Measurements from ENCODE around the gene PLA2G4A.

PLA2G4A gene

GRCh38 chr1:186878356-186878755 is 49.6 kb downstream of the PLA2G4A start:
- no peaks in the 10 kb centered on the region for H3K4me1 Mint-ChIP-seq
- no peak overlapping the region for H3K4me3 Mint-ChIP-seq
- no peak overlapping the region for H3K27ac Mint-ChIP-seq
- no peaks in the 10 kb centered on the region for H3K27me3 Mint-ChIP-seq (ENCODE audit: low read depth)
- TF ChIP-seq CTCF (IDR thresholded peaks at IDR 0.05; ENCODE audit: unreplicated experiment in 3 of 3), result no peak
- no peaks in the 10 kb centered on the region for H3K36me3 Mint-ChIP-seq (ENCODE audit: low read depth)
- H3K9me3 Mint-ChIP-seq, result no peaks in the 10 kb centered on the region

- H3K27ac Mint-ChIP-seq, result peak overlapping the region in 1 of 3 experiments; percentile 10
- H3K9me3 Mint-ChIP-seq, result peaks cover 6% of the 10 kb centered on the region
- H3K27me3 Mint-ChIP-seq (ENCODE audit: low read depth), result no peaks in the 10 kb centered on the region
- no peak overlapping the region for H3K4me3 Mint-ChIP-seq
- no peaks in the 10 kb centered on the region for H3K4me1 Mint-ChIP-seq
- TF ChIP-seq CTCF (IDR thresholded peaks at IDR 0.05; ENCODE audit: unreplicated experiment in 3 of 3), result no peak
- no peaks in the 10 kb centered on the region for H3K36me3 Mint-ChIP-seq (ENCODE audit: low read depth)
Measured at GRCh38 chr1:186880982-186881381, 52.2 kb downstream of the PLA2G4A start.

GRCh38 chr1:186882372-186883134 is 53.8 kb downstream of the PLA2G4A start:
- Mint-ChIP-seq H3K27me3 (ENCODE audit: low read depth) (no peaks in the 10 kb centered on the region), H3K36me3 (ENCODE audit: low read depth) (no peaks in the 10 kb centered on the region), H3K27ac (no peak overlapping the region), H3K4me1 (no peaks in the 10 kb centered on the region), H3K4me3 (no peak overlapping the region), H3K9me3 (peaks cover 6% of the 10 kb centered on the region)
- TF ChIP-seq CTCF (IDR thresholded peaks at IDR 0.05; ENCODE audit: unreplicated experiment in 3 of 3), result no peak

GRCh38 chr1:186884251-186884650 is 55.5 kb downstream of the PLA2G4A start:
- H3K4me1 Mint-ChIP-seq, result no peaks in the 10 kb centered on the region
- no peaks in the 10 kb centered on the region for H3K36me3 Mint-ChIP-seq (ENCODE audit: low read depth)
- no peak overlapping the region for H3K27ac Mint-ChIP-seq
- TF ChIP-seq CTCF (IDR thresholded peaks at IDR 0.05; ENCODE audit: unreplicated experiment in 3 of 3), result no peak
- peaks cover 6% of the 10 kb centered on the region for H3K9me3 Mint-ChIP-seq
- no peak overlapping the region for H3K4me3 Mint-ChIP-seq
- no peaks in the 10 kb centered on the region for H3K27me3 Mint-ChIP-seq (ENCODE audit: low read depth)

GRCh38 chr1:186887203-186887602 is 58.5 kb downstream of the PLA2G4A start:
- Mint-ChIP-seq H3K9me3 (peaks cover 6% of the 10 kb centered on the region), H3K4me1 (no peaks in the 10 kb centered on the region), H3K4me3 (no peak overlapping the region), H3K27me3 (ENCODE audit: low read depth) (no peaks in the 10 kb centered on the region), H3K27ac (no peak overlapping the region), H3K36me3 (ENCODE audit: low read depth) (no peaks in the 10 kb centered on the region)
- no peak for TF ChIP-seq CTCF (IDR thresholded peaks at IDR 0.05; ENCODE audit: unreplicated experiment in 3 of 3)

GRCh38 chr1:186888367-186888766 is 59.6 kb downstream of the PLA2G4A start:
- Mint-ChIP-seq H3K27me3 (ENCODE audit: low read depth) (no peaks in the 10 kb centered on the region), H3K36me3 (ENCODE audit: low read depth) (no peaks in the 10 kb centered on the region), H3K4me1 (no peaks in the 10 kb centered on the region), H3K27ac (no peak overlapping the region), H3K4me3 (no peak overlapping the region), H3K9me3 (peaks cover 6% of the 10 kb centered on the region)
- no peak for TF ChIP-seq CTCF (IDR thresholded peaks at IDR 0.05; ENCODE audit: unreplicated experiment in 3 of 3)
